GM19240 (cell line): ENCODE measurements around the gene MIOX.
A peak's percentile ranks its signal among the peaks of the same experiment; 100 is the strongest.

Experiments used
- DNase-seq: peaks from one replicate; pipeline ENCODE4 v3.0.0; 2011; ENCODE audit warnings: low spot score; ENCODE audit not compliant: insufficient read length

MIOX gene

GRCh38 chr22:50454556-50455075 lies 32.0 kb upstream of the MIOX start:
- DNase-seq = no peak

GRCh38 chr22:50455201-50455600 lies 31.5 kb upstream of the MIOX start:
- no peak for DNase-seq

GRCh38 chr22:50456026-50456425 lies 30.6 kb upstream of the MIOX start:
- no peak for DNase-seq

- DNase-seq = no peak
These were observed 30.0 kb upstream of the MIOX start for GRCh38 chr22:50456466-50457234.

- DNase-seq = no peak
These were observed 27.6 kb upstream of the MIOX start for GRCh38 chr22:50459016-50459415.

GRCh38 chr22:50459496-50460140 lies 27.0 kb upstream of the MIOX start:
- DNase-seq = no peak

- DNase-seq = no peak
These were observed 25.7 kb upstream of the MIOX start for GRCh38 chr22:50460938-50461337.

GRCh38 chr22:50461536-50461935 lies 25.1 kb upstream of the MIOX start:
- DNase-seq = no peak

GRCh38 chr22:50461979-50462540 lies 24.6 kb upstream of the MIOX start:
- DNase-seq = no peak

- no peak for DNase-seq
These were observed 23.3 kb upstream of the MIOX start for GRCh38 chr22:50463188-50463900.

- no peak for DNase-seq
These were observed 22.2 kb upstream of the MIOX start for GRCh38 chr22:50464451-50464850.

- DNase-seq = no peak
These were observed 21.4 kb upstream of the MIOX start for GRCh38 chr22:50465066-50465930.

- DNase-seq = no peak
These were observed 19.3 kb upstream of the MIOX start for GRCh38 chr22:50467341-50467740.

GRCh38 chr22:50467773-50468440 lies 18.8 kb upstream of the MIOX start:
- DNase-seq = no peak

GRCh38 chr22:50468626-50469025 lies 18.0 kb upstream of the MIOX start:
- DNase-seq = no peak

- peak; percentile 95 for DNase-seq
These were observed 17.0 kb upstream of the MIOX start for GRCh38 chr22:50469377-50470305.

- no peak for DNase-seq
These were observed 16.2 kb upstream of the MIOX start for GRCh38 chr22:50470491-50470890.

- DNase-seq = no peak
These were observed 15.3 kb upstream of the MIOX start for GRCh38 chr22:50471197-50471847.

GRCh38 chr22:50471962-50472361 lies 14.7 kb upstream of the MIOX start:
- DNase-seq = no peak
